Natural killer cell (primary cell): ENCODE data around the gene LY6G5B. TPM values are rescaled to one million over a fixed set of nuclear protein-coding genes. Genes with fewer than 3 reads are reported as not detected.

Experiments
- ATAC-seq, 3 donors: fragments of 150-1000 bp in 2 of 3; fragments of 200-7000 bp in 1 of 3; cut with Tn5 transposase; 1 replicate in 1 of 3; 2 replicates in 2 of 3; pipeline ENCODE4 v1.10.0; 2021; ENCODE audit warnings: mild to moderate bottlenecking in 2 of 3, moderate library complexity in 2 of 3
- DNase-seq, 2 donors: peaks; one replicate each; pipeline versions ENCODE4 v3.0.0 to v3.0.0-alpha.2; 2013 to 2021; ENCODE audit warnings: mixed read lengths in 1 of 2
- H3K27ac ChIP-seq: one replicate; pipeline ENCODE4 v1.5.1; 2013; ENCODE audit warnings: mild to moderate bottlenecking, low read length
- H3K27me3 ChIP-seq: one replicate; pipeline ENCODE4 v1.6.1; 2013; ENCODE audit warnings: low read length; ENCODE audit not compliant: control insufficient read depth, insufficient read depth
- H3K36me3 ChIP-seq: one replicate; pipeline ENCODE4 v1.6.1; 2013; ENCODE audit warnings: low read length; ENCODE audit not compliant: control insufficient read depth, insufficient read depth
- H3K4me1 ChIP-seq: one replicate; pipeline ENCODE4 v1.6.1; 2013; ENCODE audit warnings: low read length; ENCODE audit not compliant: control insufficient read depth, insufficient read depth
- H3K4me3 ChIP-seq: one replicate; pipeline ENCODE4 v1.5.1; 2013; ENCODE audit warnings: low read length
- H3K9me3 ChIP-seq: one replicate; pipeline ENCODE4 v1.6.1; 2013; ENCODE audit warnings: low read length; ENCODE audit not compliant: control insufficient read depth, insufficient read depth
- H3K27ac Mint-ChIP-seq, 2 donors: one replicate each; pipeline ENCODE4 v1.8.0; 2022; ENCODE audit warnings: mild to moderate bottlenecking in 2 of 2, mixed read lengths in 2 of 2, moderate library complexity in 1 of 2
- H3K27me3 Mint-ChIP-seq, 2 donors: one replicate each; pipeline ENCODE4 v1.8.0; 2022; ENCODE audit warnings: low read depth in 2 of 2, mixed read lengths in 2 of 2
- H3K36me3 Mint-ChIP-seq: one replicate; pipeline ENCODE4 v1.8.0; 2022; ENCODE audit warnings: mixed read lengths
- H3K4me1 Mint-ChIP-seq, 2 donors: one replicate each; pipeline ENCODE4 v1.8.0; 2022; ENCODE audit warnings: mixed read lengths in 2 of 2
- H3K4me3 Mint-ChIP-seq: one replicate; pipeline ENCODE4 v1.8.0; 2022; ENCODE audit warnings: mild to moderate bottlenecking, moderate library complexity, mixed read lengths
- H3K9me3 Mint-ChIP-seq, 2 donors: one replicate each; pipeline ENCODE4 v1.8.0; 2022; ENCODE audit warnings: mixed read lengths in 2 of 2
- WGBS: methylation state at CpG from one replicate; pipeline ENCODE4 v1.1.7; 2013; ENCODE audit warnings: missing lambda C conversion rate; ENCODE audit not compliant: insufficient coverage; 5-methylcytosine and 5-hydroxymethylcytosine counted together
- intact Hi-C: fragments of 100-400 bp; cut with micrococcal nuclease; formaldehyde crosslinking; loops from one replicate; pipeline ENCODE4 v1.14.2; 2022
- total RNA-seq, 4 donors: library from RNA; stranded (reverse); fragments of 120-200 nt in 1 of 4; gene quantifications; one replicate each; pipeline versions ENCODE4 v1.2.3 to v1.2.4, GENCODE V29; 2013 to 2022
- TF ChIP-seq, protein P1 (sequence below): fragments of 200-600 bp; IDR thresholded peaks from one replicate; pipeline ENCODE4 v1.8.0; 2022; ENCODE audit warnings: antibody characterized with exemption

Gene LY6G5B
- total RNA-seq, 3 donors from 2014 or later (not counting 1 experiment from before 2014, with no cell fraction given): 39.9 to 50.0 (median 46.0) TPM

DNA sequence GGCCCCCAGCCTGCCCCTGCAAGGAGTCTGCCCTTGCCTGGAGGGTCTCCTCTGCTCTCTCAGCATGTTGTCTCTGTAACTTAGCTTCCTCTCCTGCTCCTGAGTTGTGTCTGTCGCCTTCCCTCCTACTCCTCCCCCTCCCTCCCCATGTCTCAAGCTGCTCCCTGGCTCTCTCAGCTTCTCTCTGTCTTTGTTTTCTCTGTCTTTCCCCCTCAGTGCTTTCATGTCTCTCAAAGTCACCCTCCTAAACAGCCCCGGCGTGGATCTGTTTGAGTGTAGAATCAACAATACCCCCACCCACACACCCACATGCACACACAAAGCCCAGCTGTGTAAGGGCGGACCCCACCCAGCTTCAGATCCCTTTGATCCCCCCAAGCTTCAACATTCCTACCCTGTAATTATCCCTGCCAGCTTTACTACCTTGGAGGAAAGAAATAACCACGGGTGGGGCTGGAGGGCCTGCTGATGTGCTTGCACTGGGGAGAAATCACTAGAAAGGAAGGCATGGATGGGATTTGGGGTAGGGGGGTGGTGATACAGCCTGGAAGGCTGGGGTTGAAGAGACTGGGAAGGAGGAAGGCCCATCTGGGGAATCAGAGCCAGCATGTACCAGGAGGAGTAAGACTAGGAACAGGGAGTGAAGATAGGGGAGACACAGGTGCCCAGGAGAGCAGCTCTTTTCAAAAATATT lies 44.4 kb downstream of the LY6G5B start:
- Histone ChIP-seq H3K36me3 (no peaks in the 10 kb centered on the region), H3K4me3 (no peak overlapping the region), H3K27me3 (no peaks in the 10 kb centered on the region), H3K27ac (no peak overlapping the region), H3K9me3 (no peaks in the 10 kb centered on the region), H3K4me1 (peaks cover 14% of the 10 kb centered on the region)
- H3K4me1 Mint-ChIP-seq: peaks cover 16 to 21% of the 10 kb centered on the region in 2 donors
- H3K9me3 Mint-ChIP-seq: no peaks in the 10 kb centered on the region
- no peak overlapping the region for H3K4me3 Mint-ChIP-seq
- H3K36me3 Mint-ChIP-seq: no peaks in the 10 kb centered on the region
- WGBS: 76% methylated on average over 5 of the region's 5 CpGs
- ATAC-seq (no peak), DNase-seq (no peak)
- peak overlapping the region in 1 of 2 donors; percentile 54 for H3K27ac Mint-ChIP-seq
- intact Hi-C loops: no loop called here
- H3K27me3 Mint-ChIP-seq: peaks cover 0 to 3% of the 10 kb centered on the region in 2 donors
- TF ChIP-seq, protein P1, sequence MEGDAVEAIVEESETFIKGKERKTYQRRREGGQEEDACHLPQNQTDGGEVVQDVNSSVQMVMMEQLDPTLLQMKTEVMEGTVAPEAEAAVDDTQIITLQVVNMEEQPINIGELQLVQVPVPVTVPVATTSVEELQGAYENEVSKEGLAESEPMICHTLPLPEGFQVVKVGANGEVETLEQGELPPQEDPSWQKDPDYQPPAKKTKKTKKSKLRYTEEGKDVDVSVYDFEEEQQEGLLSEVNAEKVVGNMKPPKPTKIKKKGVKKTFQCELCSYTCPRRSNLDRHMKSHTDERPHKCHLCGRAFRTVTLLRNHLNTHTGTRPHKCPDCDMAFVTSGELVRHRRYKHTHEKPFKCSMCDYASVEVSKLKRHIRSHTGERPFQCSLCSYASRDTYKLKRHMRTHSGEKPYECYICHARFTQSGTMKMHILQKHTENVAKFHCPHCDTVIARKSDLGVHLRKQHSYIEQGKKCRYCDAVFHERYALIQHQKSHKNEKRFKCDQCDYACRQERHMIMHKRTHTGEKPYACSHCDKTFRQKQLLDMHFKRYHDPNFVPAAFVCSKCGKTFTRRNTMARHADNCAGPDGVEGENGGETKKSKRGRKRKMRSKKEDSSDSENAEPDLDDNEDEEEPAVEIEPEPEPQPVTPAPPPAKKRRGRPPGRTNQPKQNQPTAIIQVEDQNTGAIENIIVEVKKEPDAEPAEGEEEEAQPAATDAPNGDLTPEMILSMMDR: no peak

DNA sequence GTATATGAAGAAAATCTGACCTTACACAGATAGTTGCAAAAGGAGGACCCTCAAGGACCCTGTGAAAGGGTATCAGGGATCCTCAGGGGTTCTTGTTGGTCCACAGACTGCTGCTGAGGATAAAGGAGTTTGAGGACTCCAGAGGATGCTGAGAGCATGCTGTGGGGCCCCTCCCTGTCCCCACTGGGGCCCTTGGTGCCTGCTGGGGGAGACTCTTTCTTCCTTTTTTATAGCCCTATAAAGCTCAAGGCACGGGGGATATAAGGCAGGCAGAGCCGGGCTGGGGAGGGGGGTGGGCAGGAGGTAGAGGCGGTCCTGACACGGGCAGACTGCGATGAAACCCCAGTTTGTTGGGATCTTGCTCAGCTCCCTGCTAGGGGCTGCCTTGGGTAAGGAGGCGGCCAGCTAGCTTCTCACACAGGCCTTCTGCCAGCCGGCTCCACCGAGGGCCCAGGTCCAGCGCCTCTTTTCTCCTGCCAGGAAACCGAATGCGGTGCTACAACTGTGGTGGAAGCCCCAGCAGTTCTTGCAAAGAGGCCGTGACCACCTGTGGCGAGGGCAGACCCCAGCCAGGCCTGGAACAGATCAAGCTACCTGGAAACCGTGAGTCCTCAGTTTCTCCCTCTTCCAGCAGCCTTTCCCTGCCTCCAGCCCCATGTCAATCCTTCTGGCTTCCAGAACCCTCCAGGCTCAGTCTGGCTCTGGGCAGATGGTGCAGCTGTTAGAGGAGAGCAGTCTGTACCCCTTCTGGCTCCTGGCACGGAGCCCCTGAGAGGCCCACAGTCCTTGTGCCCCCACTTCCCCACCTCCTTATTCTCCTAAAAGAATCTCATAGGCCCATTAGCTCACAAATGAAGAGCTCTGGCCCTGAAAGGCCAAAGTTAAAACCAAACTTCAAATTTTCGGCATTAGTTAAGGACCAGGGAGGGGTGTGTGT lies 45.5 kb downstream of the LY6G5B start, which contains the start of gene LY6G6D:
Gene LY6G6D (plus strand): TSS at position 327 of the 937 bp plus-strand sequence. CDS start 8 bp downstream, at position 335.
- Mint-ChIP-seq H3K27ac (peak within 1 kb of the TSS in 1 of 2 donors; percentile 54), H3K4me1 (peaks cover 16 to 21% of the 10 kb centered on the region in 2 donors)

DNA sequence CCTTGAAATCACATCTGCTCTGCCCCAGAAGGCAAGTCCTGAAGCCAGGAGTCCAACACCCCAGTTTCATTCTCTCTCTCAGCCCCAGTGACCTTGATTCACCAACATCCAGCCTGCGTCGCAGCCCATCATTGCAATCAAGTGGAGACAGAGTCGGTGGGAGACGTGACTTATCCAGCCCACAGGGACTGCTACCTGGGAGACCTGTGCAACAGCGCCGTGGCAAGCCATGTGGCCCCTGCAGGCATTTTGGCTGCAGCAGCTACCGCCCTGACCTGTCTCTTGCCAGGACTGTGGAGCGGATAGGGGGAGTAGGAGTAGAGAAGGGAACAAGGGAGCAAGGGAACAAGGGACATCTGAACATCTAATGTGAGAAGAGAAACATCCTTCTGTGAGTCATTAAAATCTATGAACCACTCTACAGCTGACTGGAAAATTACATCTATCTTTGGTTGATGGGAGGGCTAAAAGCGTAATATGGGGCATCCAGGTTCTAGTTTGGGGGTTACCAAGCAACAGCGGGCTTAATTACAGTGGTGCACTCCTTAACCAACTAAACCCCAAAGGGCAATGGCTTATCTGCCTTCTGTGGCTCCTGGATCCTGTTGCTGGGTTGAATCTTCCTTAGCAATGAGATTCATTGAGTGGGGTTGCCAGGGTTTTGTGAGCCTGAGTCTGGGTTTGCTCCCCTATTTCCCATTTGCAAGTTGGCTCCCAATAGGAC lies 47.9 kb downstream of the LY6G5B start:
- TF ChIP-seq, protein P1: no peak
- intact Hi-C loops: no loop called here
- Mint-ChIP-seq H3K27me3 (peaks cover 0 to 6% of the 10 kb centered on the region in 2 donors), H3K36me3 (no peaks in the 10 kb centered on the region), H3K4me1 (peaks cover 0 to 5% of the 10 kb centered on the region in 2 donors), H3K27ac (no peak overlapping the region), H3K9me3 (no peaks in the 10 kb centered on the region), H3K4me3 (no peak overlapping the region)
- no peak overlapping the region for H3K4me3 ChIP-seq
- H3K27ac ChIP-seq: no peak overlapping the region
- WGBS: 97% methylated on average over 10 of the region's 10 CpGs
- ATAC-seq: no peak
- DNase-seq: no peak
- H3K4me1 ChIP-seq: no peaks in the 10 kb centered on the region
- no peaks in the 10 kb centered on the region for H3K27me3 ChIP-seq
- H3K36me3 ChIP-seq: no peaks in the 10 kb centered on the region
- H3K9me3 ChIP-seq: no peaks in the 10 kb centered on the region

More for the DNA sequence above, 45.5 kb downstream of the LY6G5B start, which contains the start of gene LY6G6D:
- Mint-ChIP-seq H3K36me3 (no peaks in the 10 kb centered on the region), H3K9me3 (no peaks in the 10 kb centered on the region), H3K27me3 (peaks cover 0 to 3% of the 10 kb centered on the region in 2 donors), H3K4me3 (no peak within 1 kb of the TSS)
- ATAC-seq: no peak
- 86% methylated on average over 16 of the region's 16 CpGs for WGBS
- no peak within 1 kb of the TSS for H3K4me3 ChIP-seq
- peaks cover 14% of the 10 kb centered on the region for H3K4me1 ChIP-seq
- H3K27me3 ChIP-seq: no peaks in the 10 kb centered on the region
- no peaks in the 10 kb centered on the region for H3K9me3 ChIP-seq
- TF ChIP-seq, protein P1: no peak
- no peaks in the 10 kb centered on the region for H3K36me3 ChIP-seq
- DNase-seq: no peak
- H3K27ac ChIP-seq: no peak within 1 kb of the TSS
- intact Hi-C loops: no loop called here
